ENCODE data around the gene SH3RF3.

DNA sequence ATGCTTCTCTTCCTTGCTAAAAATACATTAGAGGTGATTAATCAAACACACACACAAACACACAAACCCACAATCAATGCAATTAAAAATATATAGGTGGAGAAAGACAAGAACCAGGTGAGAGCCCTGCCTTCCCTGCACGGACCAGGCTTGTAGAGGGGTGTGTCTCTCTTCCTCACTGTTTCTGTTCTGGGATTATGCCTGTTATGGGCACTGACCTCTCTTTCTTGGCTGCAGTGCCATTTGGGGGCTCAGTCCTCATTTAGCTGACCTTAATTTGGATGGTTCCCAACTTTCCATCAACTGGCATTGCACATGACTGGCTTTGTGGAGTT lies 89.8 kb downstream of the SH3RF3 start:
- TF ChIP-seq, protein P1, sequence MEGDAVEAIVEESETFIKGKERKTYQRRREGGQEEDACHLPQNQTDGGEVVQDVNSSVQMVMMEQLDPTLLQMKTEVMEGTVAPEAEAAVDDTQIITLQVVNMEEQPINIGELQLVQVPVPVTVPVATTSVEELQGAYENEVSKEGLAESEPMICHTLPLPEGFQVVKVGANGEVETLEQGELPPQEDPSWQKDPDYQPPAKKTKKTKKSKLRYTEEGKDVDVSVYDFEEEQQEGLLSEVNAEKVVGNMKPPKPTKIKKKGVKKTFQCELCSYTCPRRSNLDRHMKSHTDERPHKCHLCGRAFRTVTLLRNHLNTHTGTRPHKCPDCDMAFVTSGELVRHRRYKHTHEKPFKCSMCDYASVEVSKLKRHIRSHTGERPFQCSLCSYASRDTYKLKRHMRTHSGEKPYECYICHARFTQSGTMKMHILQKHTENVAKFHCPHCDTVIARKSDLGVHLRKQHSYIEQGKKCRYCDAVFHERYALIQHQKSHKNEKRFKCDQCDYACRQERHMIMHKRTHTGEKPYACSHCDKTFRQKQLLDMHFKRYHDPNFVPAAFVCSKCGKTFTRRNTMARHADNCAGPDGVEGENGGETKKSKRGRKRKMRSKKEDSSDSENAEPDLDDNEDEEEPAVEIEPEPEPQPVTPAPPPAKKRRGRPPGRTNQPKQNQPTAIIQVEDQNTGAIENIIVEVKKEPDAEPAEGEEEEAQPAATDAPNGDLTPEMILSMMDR (IDR thresholded peaks at IDR 0.05) = no peak
- TF ChIP-seq, protein P2, sequence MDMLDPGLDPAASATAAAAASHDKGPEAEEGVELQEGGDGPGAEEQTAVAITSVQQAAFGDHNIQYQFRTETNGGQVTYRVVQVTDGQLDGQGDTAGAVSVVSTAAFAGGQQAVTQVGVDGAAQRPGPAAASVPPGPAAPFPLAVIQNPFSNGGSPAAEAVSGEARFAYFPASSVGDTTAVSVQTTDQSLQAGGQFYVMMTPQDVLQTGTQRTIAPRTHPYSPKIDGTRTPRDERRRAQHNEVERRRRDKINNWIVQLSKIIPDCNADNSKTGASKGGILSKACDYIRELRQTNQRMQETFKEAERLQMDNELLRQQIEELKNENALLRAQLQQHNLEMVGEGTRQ (IDR thresholded peaks at IDR 0.05; ENCODE audit: borderline replicate concordance, low read depth, low read length) = no peak
- TF ChIP-seq TAF1 (IDR thresholded peaks at IDR 0.05; ENCODE audit: borderline replicate concordance, low read depth, low read length) = no peak
- TF ChIP-seq, protein P3, sequence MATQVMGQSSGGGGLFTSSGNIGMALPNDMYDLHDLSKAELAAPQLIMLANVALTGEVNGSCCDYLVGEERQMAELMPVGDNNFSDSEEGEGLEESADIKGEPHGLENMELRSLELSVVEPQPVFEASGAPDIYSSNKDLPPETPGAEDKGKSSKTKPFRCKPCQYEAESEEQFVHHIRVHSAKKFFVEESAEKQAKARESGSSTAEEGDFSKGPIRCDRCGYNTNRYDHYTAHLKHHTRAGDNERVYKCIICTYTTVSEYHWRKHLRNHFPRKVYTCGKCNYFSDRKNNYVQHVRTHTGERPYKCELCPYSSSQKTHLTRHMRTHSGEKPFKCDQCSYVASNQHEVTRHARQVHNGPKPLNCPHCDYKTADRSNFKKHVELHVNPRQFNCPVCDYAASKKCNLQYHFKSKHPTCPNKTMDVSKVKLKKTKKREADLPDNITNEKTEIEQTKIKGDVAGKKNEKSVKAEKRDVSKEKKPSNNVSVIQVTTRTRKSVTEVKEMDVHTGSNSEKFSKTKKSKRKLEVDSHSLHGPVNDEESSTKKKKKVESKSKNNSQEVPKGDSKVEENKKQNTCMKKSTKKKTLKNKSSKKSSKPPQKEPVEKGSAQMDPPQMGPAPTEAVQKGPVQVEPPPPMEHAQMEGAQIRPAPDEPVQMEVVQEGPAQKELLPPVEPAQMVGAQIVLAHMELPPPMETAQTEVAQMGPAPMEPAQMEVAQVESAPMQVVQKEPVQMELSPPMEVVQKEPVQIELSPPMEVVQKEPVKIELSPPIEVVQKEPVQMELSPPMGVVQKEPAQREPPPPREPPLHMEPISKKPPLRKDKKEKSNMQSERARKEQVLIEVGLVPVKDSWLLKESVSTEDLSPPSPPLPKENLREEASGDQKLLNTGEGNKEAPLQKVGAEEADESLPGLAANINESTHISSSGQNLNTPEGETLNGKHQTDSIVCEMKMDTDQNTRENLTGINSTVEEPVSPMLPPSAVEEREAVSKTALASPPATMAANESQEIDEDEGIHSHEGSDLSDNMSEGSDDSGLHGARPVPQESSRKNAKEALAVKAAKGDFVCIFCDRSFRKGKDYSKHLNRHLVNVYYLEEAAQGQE (IDR thresholded peaks at IDR 0.05; ENCODE audit: low read depth, low read length) = no peak
- TF ChIP-seq NRF1 (IDR thresholded peaks at IDR 0.05; ENCODE audit: low read depth, low read length) = no peak
- no peak for TF ChIP-seq RAD21 (IDR thresholded peaks at IDR 0.05; ENCODE audit: low read length)
- no peak for TF ChIP-seq EP300 (IDR thresholded peaks at IDR 0.05; ENCODE audit: borderline replicate concordance in 1 of 2, low read depth in 1 of 2, low read length in 1 of 2)
- no peak for TF ChIP-seq JUND (IDR thresholded peaks at IDR 0.05)
- TF ChIP-seq CHD2 (IDR thresholded peaks at IDR 0.05; ENCODE audit: low read length, partially characterized antibody) = no peak
- TF ChIP-seq EZH2phosphoT487 (IDR thresholded peaks at IDR 0.05; ENCODE audit: borderline replicate concordance, low read depth) = no peak
- TF ChIP-seq ELF1 (IDR thresholded peaks at IDR 0.05) = no peak
- TF ChIP-seq MXI1 (IDR thresholded peaks at IDR 0.05; ENCODE audit: low read depth, low read length) = no peak
- TF ChIP-seq POLR2AphosphoS5 (IDR thresholded peaks at IDR 0.05; ENCODE audit: low read depth, low read length) = no peak

All from SK-N-SH (cell line).